Measurements from ENCODE around the gene PHRF1. TPM values are rescaled to one million over a fixed set of nuclear protein-coding genes. Genes with fewer than 3 reads are reported as not detected.

The PHRF1 gene
- total RNA-seq, 1 experiment from 2014 or later, result 35.6 TPM

DNA sequence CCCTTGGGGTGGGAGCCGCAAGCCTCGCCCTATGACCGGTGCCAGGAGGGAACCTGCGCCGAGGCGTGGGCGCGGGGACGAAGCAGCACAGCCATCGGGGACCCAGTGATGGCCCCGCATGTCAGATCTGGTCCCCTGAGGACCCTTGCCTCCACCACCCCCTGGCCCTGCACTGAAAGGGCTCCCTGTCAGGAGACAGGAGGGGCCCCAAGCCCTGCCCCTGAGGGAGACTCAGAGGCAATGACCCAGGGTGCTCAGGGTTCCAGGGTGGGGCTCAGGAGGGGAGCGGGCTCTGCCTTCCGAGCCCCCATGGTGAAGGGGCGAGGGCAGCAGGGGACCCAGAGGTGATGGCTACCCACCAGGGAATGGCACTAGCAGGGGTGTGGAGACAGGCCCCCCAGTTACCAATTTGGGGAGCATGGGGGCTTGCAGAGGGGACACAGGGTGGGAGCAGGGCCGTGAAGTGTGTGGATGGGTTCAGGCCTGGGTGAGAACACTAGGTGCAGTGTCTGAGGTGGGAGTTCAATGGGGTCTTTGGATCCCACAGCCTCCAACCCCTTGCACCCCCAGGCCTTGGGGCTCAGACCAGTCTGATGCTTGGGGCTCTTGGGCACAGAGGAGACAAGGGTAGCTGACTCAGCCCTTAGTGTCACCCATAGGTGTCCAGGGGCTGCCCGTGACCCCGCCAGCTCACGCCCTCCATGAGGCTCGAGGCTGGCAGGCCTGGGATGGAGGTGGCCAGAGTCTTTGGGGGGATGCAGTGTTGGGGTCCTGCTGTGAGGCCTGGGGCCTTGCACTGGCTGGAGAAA, 38.4 kb upstream of the PHRF1 start:
- no peak for DNase-seq (ENCODE audit: low read depth)

DNA sequence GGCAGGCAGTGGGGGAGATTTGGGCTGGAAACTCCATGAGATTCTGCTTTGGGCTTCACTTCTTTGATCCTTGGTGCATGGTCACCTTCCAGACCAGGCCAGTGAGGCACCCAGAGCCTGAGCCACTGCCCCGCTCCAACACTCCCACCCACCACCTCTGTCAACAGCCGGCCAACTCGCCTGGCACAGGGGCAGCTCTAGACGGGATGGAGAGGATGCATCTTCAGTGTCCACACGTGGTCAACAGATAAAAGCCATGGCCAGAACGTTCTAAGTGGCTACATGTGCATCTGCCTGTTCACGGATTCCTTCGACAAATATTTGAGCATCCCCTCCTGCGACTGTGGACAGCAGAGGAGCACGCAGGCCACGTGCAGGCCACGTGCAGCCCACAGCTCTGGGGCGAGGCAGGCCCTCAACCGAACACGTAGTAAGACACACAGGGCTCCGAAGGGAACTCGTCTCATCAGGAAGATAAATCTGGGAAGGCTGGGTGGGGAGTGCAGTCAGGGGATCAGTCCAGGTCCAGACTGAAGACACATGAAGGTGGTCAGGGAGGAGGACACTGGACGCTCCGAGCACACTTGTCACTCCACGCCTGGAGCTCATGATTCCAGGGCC, 37.7 kb upstream of the PHRF1 start:
- no peak for DNase-seq (ENCODE audit: low read depth)

- no peak for DNase-seq (ENCODE audit: low read depth)
Observed at GRCh38 chr11:539971-540481, 36.2 kb upstream of the PHRF1 start.

- DNase-seq (ENCODE audit: low read depth), result no peak
Observed at GRCh38 chr11:540583-541432, 35.5 kb upstream of the PHRF1 start.

DNA sequence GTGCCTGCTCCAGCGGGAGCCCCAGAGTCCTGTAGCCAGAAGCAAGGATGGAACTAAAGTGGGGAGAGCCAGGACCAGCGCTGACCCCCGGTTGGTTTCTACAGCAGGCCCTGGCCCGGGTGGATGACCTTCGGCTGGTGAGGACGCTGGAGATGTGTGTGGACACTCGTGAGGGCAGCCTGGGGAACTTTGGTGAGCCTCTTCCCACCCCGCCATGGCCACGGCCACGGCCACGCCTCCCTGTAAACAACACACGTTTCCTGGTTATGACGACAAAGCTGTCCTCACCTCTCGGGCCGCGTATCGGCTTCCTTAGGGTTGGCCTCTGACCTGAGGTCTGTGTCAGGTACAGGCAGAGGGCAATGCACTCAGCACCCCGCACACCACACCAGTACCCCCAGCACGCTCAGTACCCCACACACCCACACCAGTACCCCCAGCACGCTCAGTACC, 34.8 kb upstream of the PHRF1 start:
- no peak for DNase-seq (ENCODE audit: low read depth)

DNA sequence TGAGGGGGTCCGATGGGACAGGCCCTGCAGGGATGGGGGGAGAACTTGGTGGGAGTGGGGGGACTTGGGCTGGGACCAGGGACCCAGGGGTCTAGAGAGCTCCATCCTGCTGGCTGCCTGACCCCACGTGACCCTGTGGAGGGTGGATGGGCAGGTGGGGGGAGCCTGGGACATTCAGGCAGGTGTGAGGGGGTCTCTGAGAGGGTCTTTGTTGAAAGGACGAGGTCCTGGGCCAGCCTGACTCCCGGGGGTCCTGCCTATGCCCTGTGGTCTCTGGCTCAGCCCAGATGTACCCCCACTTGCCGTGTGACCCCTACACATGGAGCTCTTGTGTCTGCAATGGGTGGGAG, 31.5 kb upstream of the PHRF1 start:
- DNase-seq (ENCODE audit: low read depth), result no peak

DNA sequence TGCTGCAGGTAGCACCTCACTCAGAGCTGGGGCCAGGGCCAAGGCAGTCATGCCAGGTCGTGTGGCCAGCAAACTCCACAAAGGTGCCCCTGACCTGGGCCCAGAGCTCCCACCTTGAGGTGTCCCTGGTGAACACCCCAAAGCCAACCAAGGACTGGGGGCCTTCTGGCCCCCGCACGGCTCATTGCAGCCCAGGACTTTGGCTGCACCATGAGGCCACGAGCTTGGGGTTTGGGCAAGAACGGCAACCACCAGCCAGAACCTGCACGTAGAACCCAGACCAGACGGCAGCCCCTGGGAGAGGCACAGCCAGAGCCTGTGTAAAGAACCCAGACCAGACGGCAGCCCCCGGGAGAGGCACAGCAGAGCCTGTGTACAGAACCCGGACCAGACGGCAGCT, 31.1 kb upstream of the PHRF1 start:
- DNase-seq (ENCODE audit: low read depth), result no peak

DNA sequence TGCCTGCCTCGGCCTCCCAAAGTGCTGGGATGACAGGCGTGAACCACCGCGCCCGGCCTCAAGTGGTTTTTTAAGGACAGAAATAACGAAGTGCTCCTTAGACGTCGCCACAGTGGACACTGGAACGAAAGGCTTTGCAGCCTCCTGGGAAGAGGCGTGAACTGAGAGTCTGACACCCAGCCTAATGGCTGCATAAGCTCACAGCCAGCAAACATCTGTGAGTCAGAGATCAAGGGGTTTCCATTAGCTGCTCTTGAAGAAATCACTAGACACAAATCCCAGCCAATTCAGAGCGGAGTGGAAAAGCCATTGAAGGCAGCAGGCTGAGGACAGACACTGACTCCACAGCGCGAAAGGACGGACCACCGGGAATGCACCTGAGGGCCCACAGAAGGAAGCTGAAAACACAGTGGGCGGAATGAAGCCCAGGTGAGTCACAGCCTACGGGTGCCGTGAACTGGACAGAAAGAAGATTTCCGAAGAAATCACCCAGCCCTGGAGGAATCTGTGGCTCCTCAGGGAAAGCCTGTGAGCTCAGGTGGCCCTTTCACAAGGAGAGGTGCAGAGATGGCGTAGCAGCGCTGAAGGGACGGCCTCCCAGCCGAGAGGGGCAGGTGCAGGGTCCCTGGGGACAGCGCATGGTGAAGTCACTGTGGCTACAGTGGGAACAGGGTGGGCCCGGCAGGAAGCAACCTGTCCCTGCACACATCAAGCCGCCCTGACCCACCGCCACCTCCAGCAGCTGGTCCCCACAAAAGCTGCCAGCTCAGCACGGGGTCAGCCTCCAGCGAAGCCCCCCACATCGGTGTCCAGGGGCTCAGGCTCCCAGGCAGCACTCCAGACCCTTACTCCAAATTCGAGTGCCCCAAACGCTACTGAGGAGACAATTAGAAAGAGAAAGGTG, 27.3 kb upstream of the PHRF1 start:
- DNase-seq (ENCODE audit: low read depth), result no peak

DNA sequence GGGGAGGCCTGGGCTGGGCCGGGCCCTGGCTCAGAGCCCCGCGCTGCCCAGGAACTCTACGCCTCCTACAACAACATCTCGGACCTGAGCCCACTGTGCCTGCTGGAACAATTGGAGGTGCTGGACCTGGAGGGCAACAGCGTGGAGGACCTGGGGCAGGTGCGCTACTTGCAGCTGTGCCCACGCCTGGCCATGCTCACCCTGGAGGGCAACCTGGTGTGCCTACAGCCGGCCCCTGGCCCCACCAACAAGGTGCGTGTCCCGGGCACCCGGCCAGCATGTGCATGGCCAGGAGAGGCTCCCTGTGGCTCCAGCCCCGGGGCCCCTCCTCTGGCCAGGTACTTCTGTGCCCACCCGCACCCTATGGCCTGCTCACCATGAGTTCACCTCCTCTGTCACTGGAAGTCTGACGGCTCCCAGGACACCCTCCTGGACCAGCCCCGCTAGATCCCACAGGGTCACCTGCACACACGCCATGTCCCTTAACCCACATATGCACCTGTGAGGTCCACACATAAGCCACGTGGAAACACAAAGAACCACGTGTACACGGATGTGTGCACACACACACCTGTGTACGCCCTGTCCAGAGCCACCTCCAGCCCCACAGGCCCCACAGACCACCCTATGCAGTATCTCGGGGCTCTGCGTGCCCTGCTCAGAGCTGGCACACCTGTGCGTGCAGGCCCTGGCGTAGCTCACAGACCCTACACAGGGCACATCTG, 26.1 kb upstream of the PHRF1 start:
- DNase-seq (ENCODE audit: low read depth), result no peak

- no peak for DNase-seq (ENCODE audit: low read depth)
Observed at GRCh38 chr11:550746-551085, 25.6 kb upstream of the PHRF1 start.

- no peak for DNase-seq (ENCODE audit: low read depth)
Observed at GRCh38 chr11:551131-551530, 25.1 kb upstream of the PHRF1 start.

DNA sequence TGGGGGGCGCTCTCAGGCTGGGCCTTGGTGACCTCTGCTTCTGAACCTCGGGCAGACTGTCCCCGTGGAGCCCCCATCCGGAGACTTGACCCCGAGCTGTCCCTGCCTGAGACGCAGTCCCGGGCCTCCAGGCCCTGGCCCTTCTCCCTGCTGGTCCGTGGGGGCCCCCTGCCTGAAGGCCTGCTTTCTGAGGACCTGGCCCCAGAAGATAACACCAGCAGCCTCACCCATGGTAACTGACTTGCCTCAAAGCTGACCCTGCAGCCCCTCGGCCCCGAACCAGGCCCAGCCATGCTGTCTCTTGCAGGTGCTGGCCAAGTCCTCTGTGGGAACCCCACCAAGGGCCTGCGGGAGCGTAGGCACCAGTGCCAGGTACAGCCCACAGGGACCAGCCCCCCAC, 24.7 kb upstream of the PHRF1 start:
- no peak for DNase-seq (ENCODE audit: low read depth)

DNA sequence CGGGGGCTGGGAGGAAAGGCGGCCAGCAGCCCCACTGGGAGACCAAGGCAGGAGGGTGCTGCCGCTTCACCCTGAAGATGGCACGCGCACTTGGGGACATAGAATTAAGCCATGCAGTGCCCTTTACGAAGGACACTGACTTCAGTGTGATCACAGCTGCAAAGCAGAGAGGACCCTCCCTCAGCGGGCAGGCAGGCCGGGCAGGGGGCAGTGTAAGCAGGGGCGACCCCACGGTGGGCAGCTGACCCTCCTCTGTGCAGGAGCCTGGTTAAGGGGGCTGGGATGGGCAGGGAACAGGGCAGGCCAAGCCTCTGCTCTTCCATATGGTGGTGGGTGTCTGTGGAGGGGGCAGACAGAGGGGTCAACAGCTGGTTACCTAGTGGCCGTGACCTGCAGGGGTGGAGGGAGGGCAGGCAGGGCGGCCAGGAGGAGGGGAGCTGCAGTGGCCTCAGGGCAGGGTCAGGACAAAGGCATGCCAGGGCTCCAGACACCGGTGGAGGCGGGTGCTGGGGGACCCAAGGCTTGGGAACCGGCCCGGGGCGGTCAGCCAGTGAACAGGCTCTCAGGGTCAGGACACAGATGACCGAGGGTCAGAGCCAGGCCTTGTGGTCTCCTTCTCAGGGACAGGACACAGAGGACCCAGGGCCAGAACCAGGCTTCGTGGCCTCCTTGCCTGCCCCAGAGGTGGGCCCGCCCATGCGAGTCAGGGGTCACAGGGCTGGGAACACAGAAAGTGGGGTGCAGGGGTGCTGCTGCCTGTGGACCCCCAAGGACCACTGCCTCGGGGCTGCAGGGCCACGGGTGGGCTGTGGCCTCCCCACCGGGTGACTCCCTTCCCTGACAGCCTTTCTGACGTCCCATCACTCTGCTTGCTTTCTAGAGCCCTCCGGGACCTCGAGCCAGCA, 22.9 kb upstream of the PHRF1 start:
- DNase-seq (ENCODE audit: low read depth), result no peak

DNA sequence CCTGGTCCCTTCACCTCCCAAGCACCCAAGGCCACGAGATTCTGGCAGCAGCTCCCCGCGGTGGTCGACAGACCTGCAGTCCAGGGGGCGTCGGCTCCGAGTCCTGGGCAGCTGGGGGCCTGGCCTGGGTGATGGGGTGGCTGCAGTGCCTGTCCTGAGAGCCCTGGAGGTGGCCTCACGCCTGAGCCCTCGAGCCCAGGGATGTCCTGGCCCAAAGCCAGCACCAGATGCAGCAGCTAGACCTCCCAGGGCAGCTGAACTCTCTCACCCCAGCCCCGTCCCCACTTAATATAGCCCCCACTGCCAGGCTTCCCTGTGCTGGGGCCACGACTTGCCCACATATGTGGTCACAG, 22.3 kb upstream of the PHRF1 start:
- no peak for DNase-seq (ENCODE audit: low read depth)

DNA sequence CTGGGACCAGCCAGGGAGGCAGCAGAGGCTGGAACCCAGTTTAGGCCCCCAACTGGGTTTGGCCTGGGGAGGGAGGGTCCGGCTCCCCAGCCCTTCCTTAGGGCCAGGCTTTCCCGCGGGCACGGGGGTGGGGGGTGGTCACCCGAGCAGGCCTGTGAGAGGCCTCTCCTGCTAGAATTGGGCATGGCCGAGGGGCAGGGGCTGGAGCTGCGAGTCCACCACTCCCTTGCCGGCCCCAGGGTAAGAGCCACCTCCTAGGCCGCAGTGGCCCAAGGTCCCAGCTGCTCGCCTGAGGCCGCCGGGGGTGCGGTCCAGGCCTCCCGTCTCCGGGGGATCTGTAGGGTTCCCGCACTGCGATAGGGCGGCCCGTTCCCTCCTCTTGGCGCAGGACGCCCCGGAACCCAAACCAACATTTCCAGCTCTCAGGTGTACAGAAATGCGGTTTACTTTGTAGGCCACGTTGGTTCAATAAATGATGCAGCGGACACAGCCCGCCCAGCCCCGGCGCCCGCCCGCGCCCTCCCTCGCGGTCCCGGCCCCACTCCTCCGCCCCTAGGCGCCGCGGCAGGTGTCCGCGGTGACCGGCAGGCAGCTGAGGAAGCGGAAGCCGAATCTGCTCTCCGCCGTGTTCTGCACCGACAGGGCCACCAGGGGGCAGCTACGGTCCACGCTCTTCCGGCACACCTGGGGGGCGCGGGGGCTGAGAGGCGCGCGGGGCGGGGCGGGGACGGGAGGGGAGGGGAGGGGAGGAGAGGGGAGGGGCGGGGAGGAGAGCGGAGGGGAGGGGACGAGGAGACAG, 21.6 kb upstream of the PHRF1 start:
- no peak for DNase-seq (ENCODE audit: low read depth)

- DNase-seq (ENCODE audit: low read depth), result no peak
Observed at GRCh38 chr11:555227-555779, 21.0 kb upstream of the PHRF1 start.

DNA sequence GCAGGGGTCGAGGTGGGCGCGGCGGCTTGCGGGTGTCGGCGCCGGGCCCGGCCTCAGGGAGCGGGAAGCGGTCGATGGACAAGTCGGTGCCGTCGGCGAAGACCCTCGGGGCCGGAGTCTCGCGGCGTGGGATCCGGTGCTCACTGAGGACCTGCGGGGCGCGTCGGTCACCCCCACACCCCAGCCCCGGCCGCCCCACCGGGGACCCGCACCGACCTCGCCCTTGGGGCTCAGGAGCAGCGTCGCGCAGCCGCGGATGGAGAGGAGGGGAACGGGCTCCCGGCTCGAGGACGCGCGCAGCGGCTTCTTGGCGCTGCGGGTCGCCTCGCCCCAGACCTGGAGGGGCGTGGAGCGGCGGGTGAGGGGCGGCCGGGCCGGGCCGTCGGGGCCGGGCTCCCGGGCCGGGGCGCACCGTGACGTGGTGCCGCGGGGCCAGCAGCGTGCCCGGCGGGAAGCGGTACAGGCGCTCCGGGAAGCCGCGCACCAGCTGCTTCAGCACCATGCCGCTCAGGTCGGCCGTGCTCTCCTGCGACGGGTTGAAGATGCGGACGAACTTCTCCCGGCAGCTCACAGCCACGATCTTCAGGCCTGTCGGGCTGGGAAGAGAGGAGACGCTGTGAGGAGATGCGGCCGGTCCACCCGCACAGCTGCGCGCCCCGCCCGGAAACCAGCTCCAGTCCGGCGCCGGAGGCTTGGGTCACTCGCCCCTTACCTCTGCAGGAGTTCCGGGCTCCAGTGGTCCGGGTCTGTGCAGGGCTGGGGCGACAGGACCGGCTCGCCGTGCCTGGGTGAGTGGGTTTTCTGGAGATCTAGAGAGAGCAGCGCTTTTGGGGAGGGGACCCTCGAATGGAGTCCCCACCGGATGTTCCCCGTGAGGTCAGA, 20.2 kb upstream of the PHRF1 start:
- DNase-seq (ENCODE audit: low read depth), result no peak

All from LHCN-M2 (cell line).